GM19099 (cell line): ENCODE results near the gene PPP2R2C.

Source experiments
- POLR2A ChIP-seq: IDR thresholded peaks from 3 replicates; pipeline ENCODE4 v1.6.1; 2011; ENCODE audit warnings: low read depth; ENCODE audit not compliant: insufficient read length; ENCODE audit errors: extremely low read depth

The PPP2R2C gene

DNA sequence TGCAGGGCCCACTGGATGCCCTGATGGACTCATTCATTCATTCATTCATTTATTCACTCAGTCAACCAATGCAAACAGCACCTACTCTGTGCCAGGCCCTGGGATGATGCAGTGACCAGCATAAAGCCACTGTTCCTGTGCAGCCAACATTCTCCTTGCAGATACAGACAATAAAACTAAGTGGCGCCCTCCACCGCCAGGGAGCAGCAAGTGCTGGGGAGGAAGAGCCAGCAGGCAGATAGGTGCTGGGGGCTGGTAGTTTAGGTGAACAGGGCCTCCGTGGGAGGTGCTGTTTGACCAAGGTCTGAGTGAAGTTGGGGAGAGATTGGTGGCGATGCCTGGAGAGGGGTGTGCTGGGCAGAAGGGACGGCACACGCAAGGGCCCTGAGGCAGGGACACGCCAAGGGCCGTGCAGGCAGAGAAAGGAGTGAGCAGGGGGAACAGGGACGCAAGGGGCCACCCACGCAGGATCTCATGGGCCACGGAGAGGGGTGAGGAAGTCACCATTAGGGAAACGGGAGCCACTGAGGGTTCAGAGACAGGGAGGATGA, 137.3 kb downstream of the PPP2R2C start:
- no peak for TF ChIP-seq POLR2A

DNA sequence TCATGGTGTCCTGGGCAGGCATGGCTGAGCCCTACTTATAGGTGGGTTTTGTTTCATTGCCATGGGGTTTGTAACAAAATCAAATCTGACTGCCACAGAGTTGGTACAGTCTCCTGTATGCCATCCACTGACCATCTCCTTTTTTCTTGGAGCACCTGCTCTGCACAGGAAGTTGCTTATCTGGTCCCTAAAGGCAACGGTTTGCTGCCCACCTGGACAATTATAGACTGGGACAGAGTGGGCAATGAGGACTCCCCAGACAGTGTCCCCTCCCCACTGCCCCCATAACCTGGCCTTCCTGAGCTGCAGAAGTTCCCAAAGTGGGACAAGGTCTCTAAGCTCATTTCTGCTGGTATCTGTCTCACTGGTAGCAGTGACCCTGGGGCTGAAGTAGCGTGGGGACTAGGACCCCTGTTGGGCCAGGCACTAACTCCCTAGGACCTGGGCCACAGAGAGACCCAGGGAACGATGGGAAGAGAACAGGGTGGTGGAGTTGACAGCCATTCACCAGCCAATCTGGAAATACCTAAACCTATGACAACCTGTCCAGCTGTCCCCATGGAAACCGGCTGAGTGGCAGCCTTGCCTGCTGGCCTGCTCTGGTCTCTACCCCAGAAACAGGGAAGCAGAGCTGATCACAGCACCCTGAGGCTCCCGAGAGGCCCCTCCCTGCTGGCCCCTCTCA, 138.1 kb downstream of the PPP2R2C start:
- TF ChIP-seq POLR2A = no peak

DNA sequence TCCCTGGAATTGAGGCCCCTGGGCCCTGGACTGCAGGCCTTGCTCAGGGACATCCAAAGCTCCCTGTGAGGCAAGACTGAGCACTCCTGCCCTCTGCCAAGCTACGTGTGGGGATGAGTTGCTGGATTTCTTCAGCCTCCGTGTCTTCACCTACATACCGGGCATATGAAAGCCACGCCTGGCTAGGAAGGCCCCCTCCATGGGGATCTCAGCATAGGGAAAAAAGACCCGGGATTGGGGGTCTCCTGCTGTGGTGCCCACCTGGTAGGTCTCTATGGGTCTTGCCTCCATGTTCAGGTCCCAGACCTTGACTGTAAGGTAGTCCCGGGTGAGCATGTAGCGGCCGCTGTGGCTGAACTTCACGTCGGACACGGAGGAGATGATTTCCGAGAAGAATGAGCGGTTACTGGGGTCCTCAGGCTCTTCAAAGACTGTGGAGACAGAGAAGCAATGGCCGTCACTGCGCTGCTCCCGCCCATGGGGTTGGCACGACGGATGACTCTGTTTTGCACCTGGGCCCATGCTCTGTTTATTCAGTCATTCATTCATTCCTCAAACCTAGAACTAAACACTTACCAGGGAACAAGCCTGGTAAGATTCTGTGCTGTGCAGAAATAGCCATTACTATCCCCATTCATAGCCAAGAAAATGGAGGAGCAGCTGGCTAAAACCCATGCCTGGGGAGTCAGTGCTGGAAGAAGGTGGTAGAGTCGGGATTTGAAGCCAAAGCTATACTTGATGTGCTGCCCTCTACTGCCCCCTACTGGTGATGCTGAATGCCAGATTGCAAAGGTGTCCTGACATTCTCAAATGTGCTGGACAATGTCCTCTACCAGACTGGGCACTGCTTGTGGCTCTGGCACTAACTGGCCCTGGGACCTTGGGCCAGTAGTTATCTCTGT, 138.9 kb downstream of the PPP2R2C start:
- no peak for TF ChIP-seq POLR2A

DNA sequence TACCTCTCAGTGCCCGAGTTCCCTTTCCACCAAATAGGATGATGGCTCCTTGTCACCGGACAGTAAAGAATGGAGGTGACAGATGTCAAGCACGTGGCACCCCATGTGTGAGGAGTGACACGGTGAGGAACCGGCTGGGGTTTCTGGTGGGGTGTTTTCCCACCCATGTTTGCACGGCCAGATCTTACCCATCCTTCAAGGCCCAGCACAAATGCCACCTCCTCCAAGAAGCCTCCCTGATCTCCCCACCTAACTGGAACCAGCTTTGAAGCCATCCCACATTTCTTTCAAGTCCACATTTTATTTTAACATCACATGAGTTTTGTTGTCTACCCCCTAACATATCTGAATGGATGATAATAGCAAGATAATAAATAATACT, 139.8 kb downstream of the PPP2R2C start:
- no peak for TF ChIP-seq POLR2A

DNA sequence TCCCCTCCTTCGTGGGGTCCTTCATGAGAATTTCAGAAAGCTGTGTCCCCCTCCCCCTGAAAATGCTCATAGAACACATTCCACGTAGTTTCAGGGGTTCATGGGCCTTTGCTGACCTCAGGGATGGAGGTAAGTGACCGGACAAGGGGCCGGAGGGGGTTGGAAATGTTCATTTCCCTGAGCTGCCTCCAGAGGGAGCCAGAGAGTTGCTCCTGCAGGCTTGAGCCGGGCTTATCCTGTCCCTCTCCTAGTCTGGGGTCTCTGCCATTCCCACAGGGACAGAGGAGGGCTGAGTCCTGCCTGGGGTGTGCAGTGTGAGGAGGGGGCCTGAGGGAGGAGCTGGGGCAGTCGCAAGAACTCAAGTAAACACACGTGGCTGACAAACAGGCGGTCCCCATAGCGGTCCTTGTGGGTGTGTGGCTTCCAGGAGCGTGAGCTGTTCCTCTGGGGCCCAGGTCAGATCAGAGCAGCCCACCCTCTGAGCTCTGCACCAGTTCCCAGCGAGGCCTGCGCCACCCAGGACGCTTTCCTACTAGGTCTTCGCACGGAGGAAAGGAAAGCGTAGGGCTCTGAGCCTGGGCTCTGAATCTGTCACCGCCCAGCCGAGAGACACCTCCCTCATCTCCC, 140.3 kb downstream of the PPP2R2C start:
- TF ChIP-seq POLR2A = no peak

DNA sequence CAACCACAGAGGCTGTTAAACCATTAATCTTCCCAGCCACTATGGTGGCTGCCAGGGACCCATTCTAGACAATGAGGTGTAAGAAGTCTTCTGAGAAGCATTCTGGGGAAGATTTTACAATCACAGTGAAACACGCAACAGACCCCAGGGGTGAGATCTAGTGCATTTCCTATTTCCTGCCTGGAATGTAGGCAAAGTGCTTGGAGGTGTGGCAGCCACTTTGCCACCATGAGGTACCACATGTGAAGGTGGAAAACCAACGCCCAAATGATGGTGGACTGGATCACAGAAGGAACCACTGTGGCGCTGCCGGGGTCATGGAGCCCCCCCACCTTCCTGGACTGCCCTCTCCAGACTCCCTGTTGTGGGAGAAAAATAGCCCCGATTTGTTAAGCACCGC, 140.9 kb downstream of the PPP2R2C start:
- no peak for TF ChIP-seq POLR2A

DNA sequence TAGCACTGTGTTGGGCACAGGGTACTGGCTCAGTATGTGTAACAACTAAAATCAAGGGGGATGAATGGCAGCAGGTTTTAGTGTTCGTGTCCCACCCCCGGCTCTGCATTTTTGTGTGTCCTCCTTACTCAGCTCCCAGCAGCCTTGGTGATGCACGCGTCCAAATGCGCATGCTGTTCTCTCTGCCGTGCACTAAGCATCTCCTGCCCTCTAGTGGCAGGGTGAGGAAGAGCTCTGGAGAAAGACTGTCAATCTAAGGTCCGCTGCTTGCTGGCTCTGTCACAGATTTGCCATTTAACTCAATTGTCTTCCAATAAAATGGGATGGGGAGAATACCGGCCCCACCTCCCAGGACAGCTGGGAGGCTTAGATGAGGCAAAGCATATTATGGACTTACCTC, 141.4 kb downstream of the PPP2R2C start:
- no peak for TF ChIP-seq POLR2A

DNA sequence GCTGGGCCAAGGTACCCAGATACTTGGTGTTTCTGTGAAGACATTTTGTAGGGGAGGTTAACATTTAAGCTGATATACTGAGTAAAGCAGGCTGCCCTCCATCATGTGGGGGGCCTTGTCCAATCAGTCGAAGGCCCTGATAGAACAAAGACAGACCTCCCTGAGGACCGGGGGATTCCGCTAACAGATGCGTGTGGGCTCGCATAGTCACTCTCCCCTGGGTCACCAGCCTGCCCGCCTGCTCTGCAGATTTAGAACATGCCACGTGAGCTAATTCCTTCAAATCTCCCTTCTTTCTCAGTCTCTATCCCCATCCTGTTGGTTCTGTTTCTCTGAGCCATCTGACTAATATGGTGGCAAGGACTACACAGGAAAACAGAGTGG, 142.0 kb downstream of the PPP2R2C start:
- TF ChIP-seq POLR2A = no peak

DNA sequence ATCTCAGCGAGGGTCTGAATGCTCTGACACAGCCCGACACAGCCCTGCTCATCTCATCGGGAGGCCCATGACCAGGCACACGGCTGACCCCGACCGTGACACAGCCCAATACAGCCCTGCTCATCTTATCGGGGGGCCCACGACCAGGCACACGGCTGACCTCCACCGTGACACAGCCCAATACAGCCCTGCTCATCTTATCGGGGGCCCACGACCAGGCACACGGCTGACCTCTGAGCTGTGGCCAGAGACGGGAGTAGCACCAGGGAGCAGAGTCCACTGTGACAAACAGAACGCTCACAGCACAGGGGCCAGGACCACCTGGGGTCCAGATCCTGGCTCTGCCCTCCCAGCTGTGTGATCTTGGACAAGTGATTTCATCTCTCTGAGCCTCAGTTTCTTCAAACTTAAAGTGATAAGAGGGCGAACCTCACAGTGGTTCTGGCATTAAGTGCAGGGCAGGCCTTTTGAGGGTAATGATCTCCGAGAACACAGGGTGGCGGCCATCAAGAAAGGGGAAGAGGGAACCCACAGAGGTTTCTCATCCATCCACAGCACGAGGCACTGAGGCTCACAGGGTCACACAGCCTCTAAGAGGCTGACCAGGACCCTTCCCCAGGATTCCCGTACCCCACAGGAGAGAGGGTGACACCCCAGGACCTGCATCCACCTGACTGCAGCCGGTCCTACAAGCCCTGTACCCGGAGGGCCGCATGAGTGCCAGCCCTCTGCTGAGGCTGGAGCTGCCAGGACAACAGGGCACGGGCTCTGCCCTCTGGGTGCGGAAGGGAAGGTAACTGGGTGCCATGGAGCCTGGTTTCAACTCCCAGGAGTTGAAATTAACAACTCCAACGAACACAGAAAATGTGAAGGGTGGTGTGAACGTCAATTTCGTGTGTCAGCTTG, 142.7 kb downstream of the PPP2R2C start:
- no peak for TF ChIP-seq POLR2A

DNA sequence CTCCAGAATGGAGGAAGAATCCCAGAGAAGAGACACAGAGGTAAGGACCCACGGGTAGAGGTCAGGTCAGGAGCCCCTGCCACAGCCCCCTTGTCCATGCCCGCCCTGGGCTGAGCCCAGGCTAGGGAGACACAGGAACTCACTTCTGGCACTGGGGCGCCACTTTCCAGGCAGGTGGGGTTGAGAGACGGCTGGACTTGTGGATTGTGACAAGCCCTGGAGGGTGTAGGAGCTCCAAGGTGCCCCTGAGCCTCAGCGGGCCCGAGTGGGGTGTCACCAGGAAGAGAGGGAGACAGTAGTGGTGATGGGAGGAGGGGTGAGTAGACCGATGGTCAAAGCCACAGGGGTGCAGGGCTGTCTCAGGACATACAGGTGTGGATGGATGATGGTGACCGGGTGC, 143.9 kb downstream of the PPP2R2C start:
- no peak for TF ChIP-seq POLR2A

DNA sequence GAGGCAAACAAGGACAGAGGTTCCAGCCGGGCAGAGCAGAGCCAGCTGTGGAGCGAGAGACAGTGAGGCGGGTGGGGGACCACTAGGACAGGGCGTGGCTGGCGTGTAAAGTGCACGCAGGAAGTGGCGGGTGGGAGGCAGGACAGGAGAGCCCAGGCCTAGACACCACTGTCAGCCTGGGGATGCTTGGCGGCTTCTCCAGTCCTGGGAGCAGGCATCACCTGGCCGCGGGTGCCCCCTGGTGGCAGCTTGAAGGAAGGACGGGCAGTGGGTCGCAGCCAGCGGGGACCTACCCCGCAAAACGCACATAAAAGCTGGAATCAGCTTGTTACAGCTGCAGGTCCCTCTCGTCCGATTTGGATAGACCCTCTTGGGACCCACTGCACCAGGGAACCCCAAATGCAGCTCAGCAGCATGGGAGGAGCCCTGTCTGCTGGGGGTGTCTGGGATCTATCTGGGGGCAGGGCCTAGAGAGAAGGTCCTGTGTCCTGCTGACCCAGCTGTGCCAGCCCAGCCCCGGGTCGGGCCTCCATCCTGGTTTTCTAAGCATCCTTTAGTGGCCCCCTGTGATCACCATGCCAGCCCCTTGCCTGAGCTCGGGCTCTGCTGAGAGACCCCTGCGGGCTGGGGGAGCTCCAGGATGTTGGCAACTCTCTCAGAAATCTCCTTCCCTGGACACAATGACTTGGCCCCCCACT, 145.0 kb downstream of the PPP2R2C start:
- TF ChIP-seq POLR2A = no peak

DNA sequence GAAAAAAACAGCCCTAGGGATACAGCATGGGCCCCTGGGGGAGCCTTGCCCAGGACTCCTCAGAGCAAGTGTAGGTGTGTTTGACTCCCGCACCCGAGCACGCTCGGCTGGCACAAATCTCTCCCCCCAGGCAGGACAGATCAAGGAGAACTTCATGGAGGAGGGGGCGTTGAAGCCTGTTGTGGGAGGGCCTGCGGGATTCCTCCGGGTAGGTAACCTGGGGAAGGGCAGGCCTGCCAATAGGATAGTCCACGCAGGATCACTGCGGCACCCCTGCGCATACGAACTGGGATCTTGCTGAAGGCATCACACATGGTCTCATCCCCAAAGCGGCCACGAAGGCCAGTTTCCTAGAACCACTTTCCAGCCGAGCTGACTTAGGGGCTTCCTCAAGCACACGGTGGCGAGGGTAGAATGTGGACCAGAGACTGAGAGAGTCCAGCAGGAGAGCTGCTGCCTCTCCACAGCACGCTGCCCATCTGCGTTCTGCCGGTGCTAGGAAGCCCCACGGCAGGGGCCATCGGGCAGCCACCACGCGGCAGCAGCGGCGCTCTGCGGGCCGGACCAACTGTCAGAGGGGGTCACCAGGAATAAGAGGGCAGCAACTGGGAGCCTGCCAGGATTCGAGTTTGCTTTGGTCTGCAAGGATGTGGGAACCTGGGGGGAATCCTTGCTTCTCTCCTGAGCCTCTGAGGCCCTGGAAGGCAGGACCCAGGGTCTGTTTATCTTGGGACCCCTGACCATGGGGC, 145.9 kb downstream of the PPP2R2C start:
- no peak for TF ChIP-seq POLR2A

DNA sequence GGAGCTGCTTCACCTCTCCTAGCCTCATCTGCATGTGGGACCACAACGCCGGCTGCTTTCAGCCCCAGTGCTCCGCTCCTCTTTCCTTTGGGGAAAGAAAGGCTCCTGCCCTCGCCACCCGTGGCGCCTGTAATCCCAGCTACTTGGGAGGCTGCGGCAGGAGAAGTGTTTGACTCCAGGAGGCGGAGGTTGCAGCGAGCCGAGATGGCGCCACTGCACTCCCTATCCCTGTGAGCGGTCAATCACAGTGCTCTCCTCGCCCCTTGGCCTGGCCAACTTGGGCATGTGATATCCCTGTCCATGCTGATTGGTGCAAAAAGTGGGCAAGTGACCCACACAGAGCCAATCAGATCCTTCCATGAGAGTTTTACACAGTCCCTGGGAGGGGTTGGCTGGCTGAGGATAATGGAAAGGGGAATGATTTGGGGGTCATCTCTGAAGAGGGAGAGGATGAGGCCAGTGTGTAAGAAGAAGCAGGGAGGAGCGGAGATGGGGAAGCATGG, 146.6 kb downstream of the PPP2R2C start:
- no peak for TF ChIP-seq POLR2A

DNA sequence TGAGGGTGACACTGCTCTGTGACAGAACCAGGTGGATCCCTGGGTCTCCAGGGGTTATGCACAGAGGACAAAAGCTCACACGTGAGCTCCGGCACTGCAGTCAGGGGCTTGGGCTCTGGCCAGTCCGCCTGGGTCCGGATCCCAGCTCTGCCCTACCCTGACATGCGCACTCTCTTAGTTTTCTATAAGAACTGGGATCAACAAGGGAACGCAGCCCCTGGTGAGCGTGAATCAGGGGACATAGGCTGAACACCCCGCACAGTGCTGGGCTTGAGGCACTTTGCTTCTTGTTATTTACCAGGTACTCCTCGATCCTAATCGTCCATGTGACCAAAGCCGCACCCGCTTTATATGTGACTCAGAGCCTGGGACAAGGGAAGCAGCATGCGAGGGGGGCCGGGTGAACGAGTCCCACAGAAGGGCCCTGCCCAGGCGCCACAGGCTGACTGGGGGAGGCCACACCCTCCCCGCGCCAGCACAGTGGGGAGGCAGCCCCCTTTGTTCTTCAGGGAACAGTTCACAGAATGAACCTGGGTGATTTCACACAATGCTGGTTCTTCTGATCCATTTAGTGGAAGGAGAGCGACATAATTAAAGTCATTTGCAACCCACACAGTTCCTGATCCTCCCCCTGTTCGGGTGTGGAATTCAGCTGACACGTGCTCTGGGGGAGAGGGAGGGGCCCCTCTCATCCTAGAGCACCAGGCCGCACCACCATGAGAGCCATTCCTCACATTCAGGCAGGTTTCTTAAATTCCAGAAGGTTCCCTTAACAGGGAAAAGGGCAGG, 147.2 kb downstream of the PPP2R2C start:
- TF ChIP-seq POLR2A = no peak
